Motor neuron (in vitro differentiated cells): ENCODE results near the gene WDR90. TPM values are rescaled to one million over a fixed set of nuclear protein-coding genes. Genes with fewer than 3 reads are reported as not detected.

Source experiments
- ATAC-seq, 8 experiments: fragments of 200-7000 bp; cut with Tn5 transposase; replicated peaks in 6 of 8; 2 replicates each; pipeline ENCODE4 v1.8.0; 2021; ENCODE audit warnings: mild to moderate bottlenecking in 8 of 8, moderate library complexity in 8 of 8
- H3K27ac ChIP-seq, 2 donors: fragments of 250-450 bp; sonication (Bioruptor Pico); 2 replicates each; pipeline ENCODE4 v1.9.0; 2021; ENCODE audit warnings: antibody characterized with exemption in 2 of 2, mild to moderate bottlenecking in 2 of 2, moderate library complexity in 1 of 2
- H3K4me1 ChIP-seq, 2 donors: fragments of 250-450 bp; sonication (Bioruptor Pico); replicated peaks in 1 of 2; 2 replicates each; pipeline ENCODE4 v1.6.1; 2021; ENCODE audit warnings: antibody characterized with exemption in 2 of 2, mild to moderate bottlenecking in 2 of 2, moderate library complexity in 1 of 2
- H3K4me3 ChIP-seq, 5 donors: fragments of 250-450 bp; sonication (Bioruptor Pico); 2 replicates each; pipeline ENCODE4 v1.9.0; 2021; ENCODE audit warnings: antibody characterized with exemption in 5 of 5, mild to moderate bottlenecking in 5 of 5, moderate library complexity in 4 of 5
- WGBS, 10 experiments: fragments of 450-650 bp; shearing (Covaris generic); methylation state at CpG; one replicate each; pipeline ENCODE4 v1.0.0; 2022; 5-methylcytosine and 5-hydroxymethylcytosine counted together
- in situ Hi-C, 9 experiments: fragments of 400-800 bp; cut with MboI; loops; one replicate each; pipeline ENCODE4 v1.15.0; 2021; ENCODE audit warnings: low sequenced_read_pairs in 9 of 9, low pct_unique_long_range_greater_than_20kb in 2 of 9; ENCODE audit not compliant: unreplicated experiment in 9 of 9
- total RNA-seq, 8 experiments: library from RNA; unstranded; fragments of 300-600 nt; gene quantifications; 2 replicates each; pipeline versions ENCODE4 v1.2.3 to v1.2.4, GENCODE V29; 2022

Gene WDR90
- total RNA-seq, 8 experiments from 2014 or later, result 8.0 to 62.4 (median 16.4) TPM

- WGBS, 10 experiments, result 17 to 100% (median 87%) methylated on average over 1 to 6 of the region's 29 CpGs; no CpG with 5 or more reads in 5 of the 10 experiments
- in situ Hi-C loops, result no loop called here
- Histone ChIP-seq H3K4me1 (peaks cover 28 to 37% of the 10 kb centered on the region in 2 donors), H3K4me3 (no peak overlapping the region), H3K27ac (peak overlapping the region; percentile 34 to 79)
- peak in 7 of 8 experiments; percentile 17 to 70 (median 53) for ATAC-seq
Measured at GRCh38 chr16:629185-629832, 19.9 kb upstream of the WDR90 start.

GRCh38 chr16:629833-630248 is 19.3 kb upstream of the WDR90 start:
- WGBS, 10 experiments, result no CpG with 5 or more reads among the region's 11 CpGs
- peaks cover 26 to 32% of the 10 kb centered on the region in 2 donors for H3K4me1 ChIP-seq
- peak in 7 of 8 experiments; percentile 0 to 15 (median 4) for ATAC-seq
- H3K4me3 ChIP-seq, result no peak overlapping the region
- in situ Hi-C loops, result no loop called here
- peak overlapping the region; percentile 29 to 79 for H3K27ac ChIP-seq

- peak overlapping the region; percentile 29 to 79 for H3K27ac ChIP-seq
- peak; percentile 1 to 17 (median 8) for ATAC-seq
Measured at GRCh38 chr16:630249-630814, 18.8 kb upstream of the WDR90 start.

GRCh38 chr16:630815-631405 is 18.3 kb upstream of the WDR90 start, which contains the start of gene WFIKKN1:
TSS of gene WFIKKN1 (plus strand) at chr16:630985. CDS start at chr16:631254, 269 bp downstream.
- 0 to 20% methylated on average over 1 to 3 of the region's 23 CpGs; no CpG with 5 or more reads in 8 of the 10 experiments for WGBS, 10 experiments
- Histone ChIP-seq H3K4me3 (peak within 1 kb of the TSS in 1 of 5 donors; percentile 4), H3K4me1 (peaks cover 30 to 35% of the 10 kb centered on the region in 2 donors), H3K27ac (peak within 1 kb of the TSS; percentile 29 to 79)
- peak; percentile 2 to 41 (median 23) for ATAC-seq
- in situ Hi-C loops, result no loop called here

More at GRCh38 chr16:630249-630814, 18.8 kb upstream of the WDR90 start:
- H3K4me3 ChIP-seq, result no peak overlapping the region
- in situ Hi-C loops, result no loop called here
- peaks cover 30 to 33% of the 10 kb centered on the region in 2 donors for H3K4me1 ChIP-seq
- 13 to 19% methylated on average over 3 to 17 of the region's 29 CpGs; no CpG with 5 or more reads in 8 of the 10 experiments for WGBS, 10 experiments

GRCh38 chr16:631808-632358 is 17.3 kb upstream of the WDR90 start:
- 0% methylated on average over 1 of the region's 9 CpGs; no CpG with 5 or more reads in 9 of the 10 experiments for WGBS, 10 experiments
- in situ Hi-C loops, result no loop called here
- no peak overlapping the region for H3K27ac ChIP-seq
- H3K4me3 ChIP-seq, result no peak overlapping the region
- no peak for ATAC-seq
- peaks cover 30 to 35% of the 10 kb centered on the region in 2 donors for H3K4me1 ChIP-seq

GRCh38 chr16:632486-633335 is 16.5 kb upstream of the WDR90 start:
- H3K4me3 ChIP-seq, result no peak overlapping the region
- H3K27ac ChIP-seq, result no peak overlapping the region
- peaks cover 36 to 41% of the 10 kb centered on the region in 2 donors for H3K4me1 ChIP-seq
- in situ Hi-C loops, result no loop called here
- ATAC-seq, result no peak
- 90 to 100% (median 93%) methylated on average over 2 to 10 of the region's 67 CpGs; no CpG with 5 or more reads in 7 of the 10 experiments for WGBS, 10 experiments

- 80 to 100% (median 96%) methylated on average over 1 to 13 of the region's 74 CpGs; no CpG with 5 or more reads in 5 of the 10 experiments for WGBS, 10 experiments
- Histone ChIP-seq H3K27ac (no peak overlapping the region), H3K4me3 (no peak overlapping the region), H3K4me1 (peaks cover 44 to 47% of the 10 kb centered on the region in 2 donors)
- no peak for ATAC-seq
- in situ Hi-C loops, result no loop called here
Measured at GRCh38 chr16:633336-634050, 15.7 kb upstream of the WDR90 start.

GRCh38 chr16:634051-634670 is 15.0 kb upstream of the WDR90 start:
- in situ Hi-C loops, result no loop called here
- no peak overlapping the region for H3K4me3 ChIP-seq
- H3K27ac ChIP-seq, result no peak overlapping the region
- peaks cover 46 to 47% of the 10 kb centered on the region in 2 donors for H3K4me1 ChIP-seq
- ATAC-seq, result no peak
- 80 to 100% (median 95%) methylated on average over 3 to 10 of the region's 22 CpGs; no CpG with 5 or more reads in 5 of the 10 experiments for WGBS, 10 experiments

- ATAC-seq, result no peak
- H3K27ac ChIP-seq, result no peak overlapping the region
- WGBS, 10 experiments, result 73% methylated on average over 2 of the region's 7 CpGs; no CpG with 5 or more reads in 9 of the 10 experiments
- H3K4me3 ChIP-seq, result peak overlapping the region in 2 of 5 donors; percentile 68 to 92
- peaks cover 37 to 38% of the 10 kb centered on the region in 2 donors for H3K4me1 ChIP-seq
- in situ Hi-C loops, result no loop called here
Measured at GRCh38 chr16:634996-635395, 14.2 kb upstream of the WDR90 start.

- in situ Hi-C loops, result no loop called here
- Histone ChIP-seq H3K4me3 (peak overlapping the region; percentile 60 to 92 (median 68)), H3K4me1 (peaks cover 30 to 31% of the 10 kb centered on the region in 2 donors), H3K27ac (peak overlapping the region; percentile 95 to 97)
- 0 to 19% (median 8%) methylated on average over 1 to 7 of the region's 55 CpGs; no CpG with 5 or more reads in 6 of the 10 experiments for WGBS, 10 experiments
- no peak for ATAC-seq
Measured at GRCh38 chr16:635573-636205, 13.5 kb upstream of the WDR90 start.
